Skin epidermis (tissue), 12 donors: Measurements from ENCODE around the gene REC114.
"Not testable (repeated sequence)": the region's sequence is repeated elsewhere in the genome, so short reads cannot be mapped to it uniquely, and the experiment has no call there.

ENCODE experiments used
- H3K27ac ChIP-seq, 21 experiments: fragments of 200-600 bp; sonication (generic) in 11 of 21; one replicate each; pipeline ENCODE4 v1.5.0; 2020; ENCODE audit warnings: mild to moderate bottlenecking in 3 of 21, inconsistent platforms in 2 of 21, moderate library complexity in 2 of 21
- H3K4me3 ChIP-seq, 7 experiments: fragments of 200-600 bp; sonication (generic) in 2 of 7; one replicate each; pipeline ENCODE4 v1.5.0; 2020; ENCODE audit warnings: inconsistent platforms in 2 of 7, mild to moderate bottlenecking in 2 of 7, moderate library complexity in 1 of 7

Gene REC114

GRCh38 chr15:73442968-73443367 is at the start of gene REC114:
Gene REC114, plus strand, starts transcription at chr15:73443164. Its CDS starts 22 bp downstream, at chr15:73443186.
- Histone ChIP-seq H3K27ac (no peak within 1 kb of the TSS), H3K4me3 (no peak within 1 kb of the TSS)

GRCh38 chr15:73393336-73393735 is 49.6 kb upstream of the REC114 start:
- no peak overlapping the region for H3K4me3 ChIP-seq
- H3K27ac ChIP-seq: no peak overlapping the region

GRCh38 chr15:73394782-73395181 is 48.2 kb upstream of the REC114 start:
- Histone ChIP-seq H3K27ac (no peak overlapping the region), H3K4me3 (no peak overlapping the region)

- Histone ChIP-seq H3K4me3 (no peak overlapping the region), H3K27ac (no peak overlapping the region)
These were observed 47.3 kb upstream of the REC114 start for GRCh38 chr15:73395671-73396070.

GRCh38 chr15:73397461-73397860 is 45.5 kb upstream of the REC114 start:
- H3K27ac ChIP-seq: no peak overlapping the region
- no peak overlapping the region for H3K4me3 ChIP-seq

GRCh38 chr15:73398861-73399260 is 44.1 kb upstream of the REC114 start:
- Histone ChIP-seq H3K4me3 (no peak overlapping the region), H3K27ac (no peak overlapping the region)

- H3K27ac ChIP-seq, H3K4me3 ChIP-seq: not testable (repeated sequence)
These were observed 42.7 kb upstream of the REC114 start for GRCh38 chr15:73400222-73400621.

GRCh38 chr15:73403171-73403570 is 39.8 kb upstream of the REC114 start:
- no peak overlapping the region for H3K27ac ChIP-seq
- H3K4me3 ChIP-seq: no peak overlapping the region

GRCh38 chr15:73414876-73415275 is 28.1 kb upstream of the REC114 start:
- Histone ChIP-seq H3K4me3 (no peak overlapping the region), H3K27ac (no peak overlapping the region)

- Histone ChIP-seq H3K27ac (no peak overlapping the region), H3K4me3 (no peak overlapping the region)
These were observed 18.5 kb upstream of the REC114 start for GRCh38 chr15:73424506-73424905.

- H3K27ac ChIP-seq: no peak overlapping the region
These were observed 17.5 kb upstream of the REC114 start for GRCh38 chr15:73425510-73425909.

GRCh38 chr15:73426323-73426994 is 16.5 kb upstream of the REC114 start:
- Histone ChIP-seq H3K27ac (no peak overlapping the region), H3K4me3 (no peak overlapping the region)

More at GRCh38 chr15:73425510-73425909, 17.5 kb upstream of the REC114 start:
- no peak overlapping the region for H3K4me3 ChIP-seq

GRCh38 chr15:73431329-73431728 is 11.6 kb upstream of the REC114 start:
- H3K27ac ChIP-seq, H3K4me3 ChIP-seq: not testable (repeated sequence)

GRCh38 chr15:73433873-73434272 is 9.1 kb upstream of the REC114 start:
- Histone ChIP-seq H3K27ac (no peak overlapping the region), H3K4me3 (no peak overlapping the region)

- H3K4me3 ChIP-seq: no peak overlapping the region
- no peak overlapping the region for H3K27ac ChIP-seq
These were observed 6.4 kb upstream of the REC114 start for GRCh38 chr15:73436613-73437012.

GRCh38 chr15:73437543-73438109 is 5.3 kb upstream of the REC114 start:
- no peak overlapping the region for H3K4me3 ChIP-seq
- no peak overlapping the region for H3K27ac ChIP-seq

GRCh38 chr15:73438651-73439050 is 4.3 kb upstream of the REC114 start:
- Histone ChIP-seq H3K4me3 (no peak overlapping the region), H3K27ac (no peak overlapping the region)

- no peak overlapping the region for H3K27ac ChIP-seq
- no peak overlapping the region for H3K4me3 ChIP-seq
These were observed 2.4 kb upstream of the REC114 start for GRCh38 chr15:73440571-73440970.

- Histone ChIP-seq H3K4me3 (no peak overlapping the region), H3K27ac (no peak overlapping the region)
These were observed 543 bp upstream of the REC114 start for GRCh38 chr15:73442421-73442820.

GRCh38 chr15:73447471-73447870 is 4.5 kb downstream of the REC114 start:
- not testable (repeated sequence) for H3K4me3 ChIP-seq, H3K27ac ChIP-seq

GRCh38 chr15:73448158-73448758 is 5.3 kb downstream of the REC114 start:
- H3K4me3 ChIP-seq, H3K27ac ChIP-seq: not testable (repeated sequence)
